K562 (cell line): ENCODE results near the gene PIP4K2A. TPM values are rescaled to one million over a fixed set of nuclear protein-coding genes. Genes with fewer than 3 reads are reported as not detected.

Experiments
- ATAC-seq: fragments of 200-7000 bp; cut with Tn5 transposase; 3 replicates; pipeline ENCODE4 v1.9.1; 2020; ENCODE audit warnings: moderate library complexity
- BruUV-seq: library from RNA; stranded (reverse); fragments of 400-500 nt; replicated peaks from 2 replicates; lab custom pipeline; 2021; lab: Mats Ljungman, UMichigan
- CTCF ChIA-PET: fragments of 300-600 bp; formaldehyde crosslinking; extraction: SDS; loops from one replicate; lab custom pipeline; 2021; ENCODE audit warnings: low intra/inter-chr PET ratio; lab: Yijun Ruan, JAX
- POLR2A ChIA-PET: fragments of 300-600, 350-650 bp; sonication (Branson Sonifier 250); formaldehyde crosslinking; extraction: SDS; loops from one replicate; lab custom pipeline; 2021; ENCODE audit warnings: antibody characterized with exemption, inconsistent platforms; lab: Yijun Ruan, JAX
- DNase-seq, 4 experiments: peaks; one replicate each; pipeline versions ENCODE4 v3.0.0 to v3.0.0-alpha.2; 2011 to 2018; ENCODE audit warnings: low spot score in 3 of 4, mixed read lengths in 3 of 4; ENCODE audit errors: extremely low read depth in 1 of 4
- FAIRE-seq: peaks from 2 replicates; lab custom pipeline; 2011; peaks lifted over from hg19 to GRCh38; lab: Jason Lieb, UNC
- H2AFZ ChIP-seq: 2 replicates; pipeline ENCODE4 v1.6.0; 2011; ENCODE audit warnings: low read depth, low read length, control low read depth, inconsistent platforms
- H3K27ac ChIP-seq: fragments of 200-600 bp; 3 replicates; pipeline ENCODE4 v1.8.0; 2011; ENCODE audit warnings: low read depth, mild to moderate bottlenecking, control low read depth, inconsistent platforms, low read length, moderate library complexity, mixed read lengths; ENCODE audit errors: extremely low read depth
- H3K27me3 ChIP-seq, 2 experiments: fragments of 300-600 bp in 1 of 2; 2 replicates in 1 of 2; 3 replicates in 1 of 2; pipeline versions ENCODE4 v1.6.0 to v1.8.0; 2011; ENCODE audit warnings: inconsistent platforms in 2 of 2, low read length in 2 of 2, mild to moderate bottlenecking in 1 of 2, mixed read lengths in 1 of 2, moderate library complexity in 1 of 2; ENCODE audit not compliant: control insufficient read depth in 2 of 2, insufficient read depth in 2 of 2
- H3K36me3 ChIP-seq: fragments of 300-600 bp; 3 replicates; pipeline ENCODE4 v1.8.0; 2011; ENCODE audit warnings: mild to moderate bottlenecking, low read length, inconsistent platforms; ENCODE audit not compliant: control insufficient read depth, insufficient read depth
- H3K4me1 ChIP-seq, 2 experiments: fragments of 200-600 bp in 1 of 2; replicated peaks in 1 of 2; 2 replicates in 1 of 2; 3 replicates in 1 of 2; pipeline versions ENCODE4 v1.5.1 to v1.8.0; 2011; ENCODE audit warnings: inconsistent platforms in 2 of 2, low read length in 2 of 2, mild to moderate bottlenecking in 1 of 2, mixed read lengths in 1 of 2, moderate library complexity in 1 of 2; ENCODE audit not compliant: control insufficient read depth in 2 of 2, insufficient read depth in 2 of 2
- H3K4me2 ChIP-seq: 2 replicates; pipeline ENCODE4 v1.6.1; 2011; ENCODE audit warnings: low read length, control low read depth, inconsistent platforms, mixed read lengths; ENCODE audit not compliant: insufficient read depth
- H3K4me3 ChIP-seq: fragments of 200-600 bp; sonication (generic), shearing (Covaris generic); 2 replicates; pipeline ENCODE4 v1.5.1; 2016; ENCODE audit warnings: control low read depth, inconsistent platforms
- H3K79me2 ChIP-seq: fragments of 200-600 bp; 3 replicates; pipeline ENCODE4 v1.8.0; 2011; ENCODE audit warnings: low read length, inconsistent platforms; ENCODE audit not compliant: control insufficient read depth, insufficient read depth
- H3K9ac ChIP-seq, 2 experiments: 2 replicates each; pipeline versions ENCODE4 v1.6.0 to v1.6.1; 2011; ENCODE audit warnings: low read depth in 2 of 2, low read length in 2 of 2, control low read depth in 1 of 2, inconsistent platforms in 1 of 2, mild to moderate bottlenecking in 1 of 2, mixed read lengths in 1 of 2; ENCODE audit not compliant: insufficient read depth in 1 of 2
- H3K9me1 ChIP-seq: one replicate; pipeline ENCODE4 v1.6.0; 2011; ENCODE audit warnings: inconsistent platforms, mild to moderate bottlenecking, low read length, moderate library complexity; ENCODE audit not compliant: control insufficient read depth, insufficient read depth
- H3K9me3 ChIP-seq: replicated peaks from 2 replicates; pipeline ENCODE4 v1.5.1; 2011; ENCODE audit warnings: low read depth, low read length, inconsistent platforms; ENCODE audit not compliant: control insufficient read depth, insufficient read depth
- H4K20me1 ChIP-seq: replicated peaks from 2 replicates; pipeline ENCODE4 v1.6.1; 2011; ENCODE audit warnings: low read length, inconsistent platforms, mixed read lengths; ENCODE audit not compliant: control insufficient read depth, insufficient read depth
- CBX5 ChIP-seq: IDR thresholded peaks from 2 replicates; pipeline ENCODE4 v1.6.1; 2014; ENCODE audit warnings: low read depth, borderline replicate concordance
- CHAMP1 ChIP-seq: fragments of 450-650 bp; IDR thresholded peaks from 2 replicates; pipeline ENCODE4 v1.6.1; 2016; ENCODE audit warnings: mild to moderate bottlenecking
- CREB3 ChIP-seq: fragments of 450-650 bp; conservative IDR thresholded peaks from 2 replicates; pipeline ENCODE4 v1.6.1; 2016; ENCODE audit warnings: missing genetic modification characterization, low read depth, mild to moderate bottlenecking, missing compliant biosample characterization, moderate library complexity
- CREB3L1 ChIP-seq: fragments of 450-650 bp; IDR thresholded peaks from 2 replicates; pipeline ENCODE4 v1.6.1; 2014; ENCODE audit warnings: low read depth, mild to moderate bottlenecking, moderate library complexity, borderline replicate concordance
- HDAC8 ChIP-seq: fragments of 450-650 bp; IDR thresholded peaks from 2 replicates; pipeline ENCODE4 v1.6.1; 2016; ENCODE audit warnings: mild to moderate bottlenecking, missing genetic modification characterization, moderate library complexity, missing compliant biosample characterization
- JUNB ChIP-seq: fragments of 450-650 bp; formaldehyde crosslinking; conservative IDR thresholded peaks from 2 replicates; pipeline ENCODE4 v1.4.0; 2020; ENCODE audit warnings: mild to moderate bottlenecking
- MBD1 ChIP-seq: fragments of 250-450 bp; sonication (Bioruptor Pico); IDR thresholded peaks from 2 replicates; pipeline ENCODE4 v1.8.0; 2022; ENCODE audit warnings: inconsistent platforms
- RCOR1 ChIP-seq, 2 experiments: IDR thresholded peaks; 2 replicates each; pipeline ENCODE4 v1.6.1; 2012; ENCODE audit warnings: low read depth in 2 of 2, low read length in 2 of 2, borderline replicate concordance in 1 of 2, improper control_type of control experiment in 1 of 2
- RHOXF2B ChIP-seq: fragments of 250-450 bp; sonication (Bioruptor Pico); conservative IDR thresholded peaks from 2 replicates; pipeline ENCODE4 v1.5.1; 2021
- TFAM ChIP-seq: fragments of 250-450 bp; sonication (Bioruptor Pico); conservative IDR thresholded peaks from 2 replicates; pipeline ENCODE4 v1.5.0; 2021; ENCODE audit warnings: mild to moderate bottlenecking, moderate library complexity
- ZBTB34 ChIP-seq: fragments of 250-450 bp; sonication (Bioruptor Pico); IDR thresholded peaks from 2 replicates; pipeline ENCODE4 v1.8.0; 2021; ENCODE audit warnings: mild to moderate bottlenecking, moderate library complexity
- ZFPM2 ChIP-seq: fragments of 250-450 bp; sonication (Bioruptor Pico); IDR thresholded peaks from 2 replicates; pipeline ENCODE4 v1.5.1; 2022; ENCODE audit warnings: mild to moderate bottlenecking
- ZNF212 ChIP-seq: fragments of 450-650 bp; formaldehyde crosslinking; IDR thresholded peaks from 2 replicates; pipeline ENCODE4 v1.4.0; 2020; ENCODE audit warnings: mild to moderate bottlenecking
- ZNF239 ChIP-seq: fragments of 250-450 bp; sonication (Bioruptor Pico); IDR thresholded peaks from 2 replicates; pipeline ENCODE4 v1.4.0; 2020; ENCODE audit warnings: mild to moderate bottlenecking
- ZNF717 ChIP-seq: fragments of 250-450 bp; sonication (Bioruptor Pico); IDR thresholded peaks from 2 replicates; pipeline ENCODE4 v1.5.0; 2021
- ZNF79 ChIP-seq: fragments of 250-450 bp; sonication (Bioruptor Pico); IDR thresholded peaks from 2 replicates; pipeline ENCODE4 v1.4.0; 2020; ENCODE audit warnings: low read depth, mild to moderate bottlenecking, moderate library complexity
- WGBS: fragments of 100-300 bp; shearing (Covaris generic); methylation state at CpG from one replicate; pipeline ENCODE4 v1.1.6; 2016; ENCODE audit warnings: low coverage, mixed read lengths; ENCODE audit not compliant: insufficient coverage; ENCODE audit errors: missing lambda C conversion rate; 5-methylcytosine and 5-hydroxymethylcytosine counted together
- in situ Hi-C: fragments of 300-500 bp; cut with MboI; formaldehyde crosslinking; loops from 4 replicates; pipeline ENCODE4 v1.15.0; 2018; ENCODE audit warnings: inconsistent platforms, mixed read lengths
- intact Hi-C: fragments of 100-400 bp; cut with micrococcal nuclease; formaldehyde crosslinking; loops from 2 replicates; pipeline ENCODE4 v1.14.2; 2022
- polyA plus RNA-seq, 8 experiments: library from polyadenylated mRNA; depleted of rRNA in 4 of 8; stranded (reverse) in 5 of 8; unstranded in 3 of 8; fragments of >200 nt; fragmentation: Nextera tagmentation in 2 of 8; fragmentation: Illumina TruSeq in 1 of 8; extraction: Ambion mirVana in 2 of 8; extraction: Trizol in 1 of 8; gene quantifications; 2 replicates each; pipeline versions ENCODE4 v1.2.1 to v1.2.3, GENCODE V29; 2011 to 2014; ENCODE audit warnings: inconsistent platforms in 1 of 8, missing spikeins in 1 of 8
- total RNA-seq, 7 experiments: library from RNA; depleted of rRNA in 6 of 7; stranded (reverse); fragments of >200 nt in 6 of 7; fragmentation: Illumina TruSeq in 2 of 7; extraction: Trizol in 2 of 7; gene quantifications; 2 replicates each; pipeline versions ENCODE4 v1.2.1 to v1.2.3, GENCODE V29; 2011 to 2021; ENCODE audit warnings: low replicate concordance in 1 of 7

PIP4K2A gene
- total and polyA plus RNA-seq, 9 of the 15 experiments (the other 6 are each of a cell fraction or from before 2014, with no cell fraction given): 35.6 to 117 (median 71.9) TPM

- no peaks in the 10 kb centered on the region for H3K36me3 ChIP-seq
- H3K4me2 ChIP-seq: no peak overlapping the region
- BruUV-seq: no TSS peak
- intact Hi-C loops (no loop called here), in situ Hi-C loops (no loop called here)
- FAIRE-seq: no peak
- H4K20me1 ChIP-seq: no peaks in the 10 kb centered on the region
- CTCF ChIA-PET: no interaction called here
- H3K79me2 ChIP-seq: no peaks in the 10 kb centered on the region
- POLR2A ChIA-PET: no interaction called here
- no peak overlapping the region for H3K9ac ChIP-seq
- H2AFZ ChIP-seq: no peak overlapping the region
- no peak for ATAC-seq
- H3K9me3 ChIP-seq: no peaks in the 10 kb centered on the region
- H3K27ac ChIP-seq: no peak overlapping the region
- WGBS: 50% methylated on average over 1 of the region's 1 CpG
- DNase-seq: no peak
- no peaks in the 10 kb centered on the region for H3K9me1 ChIP-seq
- no peak overlapping the region for H3K4me3 ChIP-seq
- no peaks in the 10 kb centered on the region for H3K27me3 ChIP-seq
- H3K4me1 ChIP-seq: peaks cover 0 to 16% of the 10 kb centered on the region in 2 experiments; a peak in 3 of 5 replicates
- TF ChIP-seq CBX5 (no peak), RHOXF2B (CRISPR knock-in tag) (no peak), ZBTB34 (CRISPR knock-in tag) (no peak), ZFPM2 (CRISPR knock-in tag) (no peak), ZNF79 (CRISPR knock-in tag) (no peak), ZNF239 (CRISPR knock-in tag) (no peak), ZNF212 (CRISPR knock-in tag) (no peak), TFAM (CRISPR knock-in tag) (no peak), MBD1 (CRISPR knock-in tag) (no peak), CHAMP1 (no peak), CREB3 (no peak), JUNB (CRISPR knock-in tag) (no peak), CREB3L1 (no peak), RCOR1 (IDR thresholded peaks at IDR 0.05; ENCODE audit: borderline replicate concordance in 1 of 2, low read depth in 2 of 2, low read length in 2 of 2) (no peak), HDAC8 (tag) (no peak), ZNF717 (no peak)
Observed at GRCh38 chr10:22486431-22486830, 227.9 kb downstream of the PIP4K2A start.
